Stimulated activated CD4-positive, alpha-beta T cell treated with anti-CD3 and anti-CD28 coated beads, Interleukin-4, amount 100 ng/mL, for 48 hours (primary cell): ENCODE data around the gene DMWD.

Experiments
- DNase-seq, 2 donors: peaks; one replicate each; pipeline ENCODE4 v3.0.0-alpha.2; 2020; ENCODE audit warnings: low read depth in 2 of 2

DMWD gene, protein sequence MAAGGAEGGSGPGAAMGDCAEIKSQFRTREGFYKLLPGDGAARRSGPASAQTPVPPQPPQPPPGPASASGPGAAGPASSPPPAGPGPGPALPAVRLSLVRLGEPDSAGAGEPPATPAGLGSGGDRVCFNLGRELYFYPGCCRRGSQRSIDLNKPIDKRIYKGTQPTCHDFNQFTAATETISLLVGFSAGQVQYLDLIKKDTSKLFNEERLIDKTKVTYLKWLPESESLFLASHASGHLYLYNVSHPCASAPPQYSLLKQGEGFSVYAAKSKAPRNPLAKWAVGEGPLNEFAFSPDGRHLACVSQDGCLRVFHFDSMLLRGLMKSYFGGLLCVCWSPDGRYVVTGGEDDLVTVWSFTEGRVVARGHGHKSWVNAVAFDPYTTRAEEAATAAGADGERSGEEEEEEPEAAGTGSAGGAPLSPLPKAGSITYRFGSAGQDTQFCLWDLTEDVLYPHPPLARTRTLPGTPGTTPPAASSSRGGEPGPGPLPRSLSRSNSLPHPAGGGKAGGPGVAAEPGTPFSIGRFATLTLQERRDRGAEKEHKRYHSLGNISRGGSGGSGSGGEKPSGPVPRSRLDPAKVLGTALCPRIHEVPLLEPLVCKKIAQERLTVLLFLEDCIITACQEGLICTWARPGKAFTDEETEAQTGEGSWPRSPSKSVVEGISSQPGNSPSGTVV

DNA sequence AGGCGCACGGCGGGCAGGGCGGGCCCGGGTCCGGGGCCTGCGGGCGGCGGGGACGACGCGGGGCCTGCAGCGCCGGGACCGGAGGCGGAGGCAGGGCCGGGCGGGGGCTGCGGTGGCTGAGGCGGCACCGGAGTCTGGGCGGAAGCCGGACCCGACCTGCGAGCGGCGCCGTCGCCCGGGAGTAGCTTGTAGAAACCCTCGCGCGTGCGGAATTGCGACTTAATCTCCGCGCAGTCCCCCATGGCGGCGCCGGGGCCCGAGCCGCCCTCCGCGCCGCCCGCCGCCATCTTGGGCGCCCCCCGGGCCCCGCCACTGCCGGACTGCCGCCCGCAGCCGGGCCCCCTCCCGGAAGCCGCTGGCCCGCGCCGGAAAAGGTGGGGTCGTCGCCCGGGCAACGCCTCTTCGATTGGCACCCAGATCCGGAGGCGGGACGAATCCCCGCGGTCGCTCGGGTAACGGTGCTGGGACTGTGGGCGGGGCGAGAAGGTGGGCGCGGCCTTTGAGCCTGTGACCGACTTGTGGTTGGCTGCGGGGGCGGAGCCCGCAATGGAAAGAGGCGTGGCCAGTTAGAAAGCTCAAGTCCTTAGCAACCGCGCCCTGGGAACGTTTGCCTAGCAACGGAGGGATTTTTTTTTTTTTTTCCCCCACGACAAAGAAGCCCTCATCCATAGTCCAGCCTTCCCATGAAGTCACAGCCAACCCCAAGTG lies at the start of gene DMWD:
TSS of gene DMWD (minus strand) at position 376 of the 708 bp plus-strand sequence. CDS start at position 287, 89 bp downstream.
- peak; percentile 100 for DNase-seq

DNA sequence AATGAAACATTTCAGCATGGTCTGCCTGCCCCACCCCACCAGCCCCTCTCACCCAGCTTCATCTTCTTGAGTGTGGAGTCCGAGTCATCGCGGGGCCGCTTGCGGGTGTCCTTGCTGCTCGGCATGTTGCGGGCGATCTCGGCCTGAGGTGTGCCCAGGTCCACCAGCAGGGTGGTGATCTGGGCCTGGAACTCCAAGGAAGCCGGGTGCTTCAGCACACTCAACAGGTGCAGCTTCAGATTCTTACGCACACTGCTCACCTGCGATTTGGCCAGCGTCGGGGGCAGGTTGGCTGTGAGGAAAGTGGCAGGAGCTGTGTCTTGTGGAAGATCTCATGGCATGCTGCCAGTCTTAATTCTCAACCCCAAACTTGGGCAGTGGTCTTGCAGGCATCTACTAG lies 49.6 kb upstream of the DMWD start:
- DNase-seq, result no peak

DNA sequence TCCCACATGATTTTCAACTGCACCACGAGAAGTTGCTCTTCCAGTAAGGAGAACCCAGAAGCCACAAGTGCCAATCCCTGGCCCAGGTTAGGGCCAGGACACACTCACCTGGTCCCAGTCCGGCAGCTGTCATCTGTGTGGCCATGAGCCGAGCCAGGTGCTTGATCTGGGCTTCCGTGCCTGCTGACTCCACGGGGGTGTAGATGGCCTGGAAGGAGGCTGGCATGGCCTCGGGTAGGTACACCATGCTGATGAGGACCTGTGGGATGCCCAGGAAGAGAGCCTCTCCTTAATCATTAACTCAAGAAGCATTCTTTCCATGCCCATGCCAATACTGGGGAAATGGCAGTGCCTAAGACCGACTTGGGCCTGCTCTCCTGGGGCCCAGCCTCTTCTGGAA lies 42.3 kb upstream of the DMWD start:
- DNase-seq, result no peak

GRCh38 chr19:45828945-45829344 lies 36.3 kb upstream of the DMWD start:
- DNase-seq, result no peak

GRCh38 chr19:45828523-45828922 lies 35.9 kb upstream of the DMWD start:
- no peak for DNase-seq

DNA sequence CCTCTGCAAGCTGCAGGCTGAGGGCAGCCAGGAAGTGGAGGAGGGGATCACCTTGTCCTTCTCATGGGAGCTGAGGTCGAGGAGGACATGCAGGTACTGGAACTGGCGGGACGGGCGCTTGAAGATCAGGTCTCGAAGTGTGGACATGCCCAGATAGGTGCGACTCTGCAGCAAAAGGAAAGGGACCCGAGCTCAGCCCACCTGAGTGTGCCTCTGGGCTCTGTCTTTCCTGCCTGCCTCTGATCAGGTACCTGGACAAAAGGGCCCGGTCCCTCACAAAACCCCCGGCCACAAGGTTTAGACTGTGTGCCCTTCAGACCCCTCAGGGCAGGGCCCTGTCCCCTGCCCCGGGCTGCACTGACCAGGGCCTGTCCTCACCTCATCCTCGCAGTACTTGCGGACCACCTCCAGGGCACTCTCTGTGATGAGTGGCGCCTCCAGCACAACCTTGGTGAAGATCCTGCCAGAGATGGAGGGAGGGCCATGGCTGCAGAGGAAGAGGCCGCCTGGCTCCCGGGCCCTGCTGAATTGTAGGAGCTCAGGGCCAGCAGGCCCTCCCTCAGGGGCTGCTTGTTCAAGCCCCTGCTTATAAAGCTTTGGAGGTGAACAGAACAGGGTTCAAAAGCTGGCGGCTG lies 34.9 kb upstream of the DMWD start:
- DNase-seq, result no peak

- DNase-seq, result no peak
Measured at GRCh38 chr19:45826934-45827333, 34.3 kb upstream of the DMWD start.

DNA sequence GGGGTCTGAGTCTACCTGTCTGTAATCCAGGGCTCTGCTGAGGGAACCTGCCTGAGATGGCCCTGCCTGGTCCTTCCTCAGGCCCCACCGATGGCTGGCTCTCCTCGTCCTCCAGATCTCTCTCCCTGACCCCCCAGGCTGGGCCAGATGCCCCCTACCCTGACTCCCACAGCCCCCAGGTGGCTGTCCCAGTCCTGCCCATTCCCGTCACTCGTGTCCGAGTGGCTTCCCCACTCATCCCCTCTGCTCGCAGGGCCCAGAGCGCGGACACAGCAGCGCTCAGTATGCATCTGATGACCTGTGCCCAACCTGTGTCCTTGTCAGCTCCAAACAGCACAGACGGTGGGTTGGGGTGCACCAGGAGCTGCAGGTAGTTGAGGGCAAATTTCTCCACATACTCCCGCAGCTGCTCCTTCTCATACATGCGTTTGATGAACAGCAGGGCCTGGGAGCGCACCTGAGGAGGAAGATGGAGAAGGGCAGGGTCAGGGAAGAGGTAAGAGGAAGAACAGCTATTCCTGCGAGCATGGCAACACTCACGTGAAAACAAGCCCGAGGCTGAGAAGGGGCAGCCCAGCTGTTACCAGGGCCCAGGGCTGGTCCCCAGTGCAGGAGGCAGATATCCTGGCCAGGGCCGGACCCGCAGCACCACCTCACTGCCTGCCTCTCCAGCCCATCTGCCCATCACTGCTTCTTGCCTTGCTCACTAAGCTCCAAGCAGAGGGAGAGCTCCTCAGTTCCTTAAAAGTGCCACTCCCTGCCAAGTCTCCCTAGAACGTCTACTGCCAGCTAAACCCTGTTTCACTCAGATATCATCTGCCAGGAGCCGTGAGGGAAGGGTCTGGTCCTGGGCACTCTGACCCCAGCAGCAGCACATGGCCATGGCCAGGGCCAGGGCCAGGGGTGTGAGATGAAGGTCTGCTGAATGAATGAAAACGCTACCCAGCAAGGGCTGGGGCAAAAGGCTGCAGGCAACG lies 33.6 kb upstream of the DMWD start:
- DNase-seq, result no peak

- DNase-seq, result no peak
Measured at GRCh38 chr19:45825263-45825605, 32.6 kb upstream of the DMWD start.

DNA sequence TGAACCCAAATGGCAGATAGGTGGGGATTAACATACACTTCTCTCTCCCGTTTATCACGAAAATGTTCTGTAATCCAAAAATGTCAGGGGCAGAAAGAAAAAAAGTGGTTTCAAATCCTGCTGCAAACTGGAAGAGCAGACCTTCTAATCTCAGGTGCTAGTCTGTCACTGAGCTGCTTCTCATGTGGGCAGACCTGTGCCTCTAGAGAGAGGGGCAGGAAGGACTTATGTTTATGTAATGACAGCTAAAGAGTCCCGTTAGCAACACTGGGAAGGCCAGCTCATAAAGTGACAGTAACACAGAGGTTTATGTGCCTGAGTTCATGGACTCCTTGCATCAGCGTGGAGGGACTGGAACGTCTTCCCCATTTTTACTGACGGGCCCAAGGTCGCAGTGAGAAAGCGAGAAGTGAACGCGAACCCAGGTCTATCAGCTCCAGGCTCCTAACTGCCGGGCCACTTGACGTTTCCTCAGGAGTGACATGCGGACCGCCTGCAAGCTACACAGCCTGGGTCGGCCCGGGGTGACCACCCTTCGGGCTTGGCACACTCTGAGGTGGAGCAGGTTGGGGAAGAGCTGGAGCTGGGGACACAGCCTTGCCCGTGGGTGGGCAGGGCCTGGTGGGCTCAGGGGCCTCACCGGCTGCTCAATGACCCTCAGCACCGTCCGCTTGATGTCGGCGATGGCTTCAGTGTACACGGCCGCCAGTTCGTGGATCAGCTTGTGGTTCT lies 32.1 kb upstream of the DMWD start:
- DNase-seq, result no peak

DNA sequence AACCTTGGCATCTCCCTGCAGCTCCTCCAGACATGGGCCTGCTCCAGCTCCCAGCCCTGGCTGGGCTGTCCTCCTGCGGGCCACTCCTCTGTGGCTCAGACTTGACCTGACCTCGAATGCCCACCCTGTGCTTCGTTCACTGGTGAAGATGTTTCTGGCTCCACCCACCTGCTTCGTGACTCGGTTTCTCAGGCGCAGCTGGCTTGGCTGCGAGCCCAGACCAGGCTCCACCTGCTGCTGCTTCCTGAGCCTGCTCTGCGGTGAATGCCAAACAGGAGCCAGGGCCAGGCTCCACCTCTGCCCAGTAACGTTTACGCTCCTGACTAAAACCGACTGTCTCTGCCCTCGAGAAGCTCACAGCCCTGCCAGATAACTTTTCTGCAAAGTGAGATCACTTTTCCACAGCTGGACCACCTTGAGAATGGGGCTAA lies 31.4 kb upstream of the DMWD start:
- no peak for DNase-seq

GRCh38 chr19:45823182-45823581 lies 30.5 kb upstream of the DMWD start:
- no peak for DNase-seq

DNA sequence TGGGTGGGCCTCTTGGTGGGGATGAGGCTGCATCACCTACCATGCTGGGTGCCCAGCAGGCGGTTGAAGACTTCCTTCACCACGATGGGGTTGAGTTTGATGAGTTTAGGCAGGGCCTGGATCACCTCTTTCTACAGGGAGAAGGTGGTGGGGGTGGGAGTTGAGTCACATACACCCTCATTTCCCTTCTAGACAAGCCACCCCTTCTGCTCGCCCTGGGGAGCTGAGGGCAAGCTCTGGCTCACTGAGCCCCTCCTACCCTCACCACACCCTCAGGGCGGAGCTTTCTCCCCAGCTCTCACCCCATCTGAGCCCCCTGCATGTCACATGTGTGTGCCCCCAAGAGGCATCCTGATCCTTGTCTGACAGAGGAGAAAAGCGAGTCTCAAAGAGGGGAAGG lies 30.1 kb upstream of the DMWD start:
- DNase-seq, result no peak

GRCh38 chr19:45821570-45821969 lies 28.9 kb upstream of the DMWD start:
- DNase-seq, result no peak

DNA sequence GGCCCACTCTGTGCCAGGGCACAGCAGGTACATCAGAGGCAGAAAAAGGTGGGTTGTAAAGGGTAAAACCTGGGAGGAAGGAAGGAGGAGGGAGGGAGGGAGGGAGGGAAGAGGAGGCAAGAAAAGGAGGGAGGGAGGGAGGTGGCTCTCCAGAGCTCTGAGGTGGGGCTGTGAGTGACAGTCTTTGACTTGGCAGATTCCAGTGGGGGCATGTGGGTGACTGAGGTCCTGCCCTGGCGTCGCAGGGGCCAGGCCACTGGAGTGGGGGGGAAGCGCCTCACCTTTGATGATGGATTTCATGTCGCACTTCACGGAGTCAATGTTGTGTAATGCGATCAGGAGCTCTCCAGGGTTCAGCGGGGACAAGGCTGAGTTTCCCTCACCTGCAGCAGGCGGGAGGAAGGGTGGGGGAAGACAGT lies 28.5 kb upstream of the DMWD start:
- no peak for DNase-seq

DNA sequence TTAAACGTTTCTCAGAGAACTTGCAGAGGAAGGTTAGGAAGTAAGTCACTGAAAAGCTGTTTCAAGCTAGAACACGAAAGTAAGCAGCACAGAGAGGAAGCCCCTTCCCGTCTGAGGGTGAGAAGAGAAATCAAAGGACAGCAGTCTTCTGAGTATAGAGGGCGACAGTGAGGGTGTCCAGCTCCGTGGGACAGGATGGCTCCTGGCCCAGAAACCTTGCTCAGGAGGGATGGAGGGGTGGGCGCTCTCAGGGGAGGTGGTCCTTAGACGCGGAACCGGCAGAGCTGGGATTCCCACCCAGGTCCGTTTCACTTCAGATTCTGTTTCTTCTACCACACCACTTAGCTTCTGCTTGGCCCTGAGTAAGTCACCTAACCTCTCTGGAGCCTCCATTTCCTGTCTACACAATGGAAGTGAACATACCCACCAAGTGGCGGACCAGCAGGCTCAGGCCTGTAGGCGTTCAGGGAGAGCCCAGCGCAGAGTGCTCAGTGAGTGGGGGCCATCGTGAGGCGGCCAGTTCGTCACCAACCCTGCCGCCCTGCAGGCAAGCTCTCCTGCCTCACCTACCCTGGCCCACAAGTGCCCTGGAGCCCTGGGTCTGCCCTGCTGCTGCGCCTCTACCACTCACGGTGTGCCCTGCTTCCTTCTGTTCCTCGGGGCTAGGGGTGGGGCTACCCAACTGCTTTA lies 27.9 kb upstream of the DMWD start:
- no peak for DNase-seq

DNA sequence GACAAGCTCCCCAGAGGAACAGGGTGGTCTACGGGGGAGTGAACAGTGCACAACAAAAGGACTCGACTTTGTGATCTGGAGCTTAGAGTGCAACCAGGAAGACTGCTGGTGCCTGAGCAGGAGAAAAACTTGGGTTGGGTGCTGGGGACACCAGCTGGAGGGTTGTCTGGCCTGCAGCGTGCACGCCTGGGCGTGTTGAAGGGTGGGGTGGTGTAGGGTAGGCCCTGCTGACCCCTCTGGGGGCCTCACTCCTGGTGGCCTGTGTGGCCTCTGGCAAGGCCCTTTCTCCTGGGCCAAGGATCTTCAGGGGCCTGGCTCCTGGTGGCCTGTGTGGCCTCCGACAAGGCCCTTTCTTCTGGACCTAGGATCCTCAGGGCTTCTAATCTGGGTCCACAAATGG lies 27.1 kb upstream of the DMWD start:
- DNase-seq, result no peak

DNA sequence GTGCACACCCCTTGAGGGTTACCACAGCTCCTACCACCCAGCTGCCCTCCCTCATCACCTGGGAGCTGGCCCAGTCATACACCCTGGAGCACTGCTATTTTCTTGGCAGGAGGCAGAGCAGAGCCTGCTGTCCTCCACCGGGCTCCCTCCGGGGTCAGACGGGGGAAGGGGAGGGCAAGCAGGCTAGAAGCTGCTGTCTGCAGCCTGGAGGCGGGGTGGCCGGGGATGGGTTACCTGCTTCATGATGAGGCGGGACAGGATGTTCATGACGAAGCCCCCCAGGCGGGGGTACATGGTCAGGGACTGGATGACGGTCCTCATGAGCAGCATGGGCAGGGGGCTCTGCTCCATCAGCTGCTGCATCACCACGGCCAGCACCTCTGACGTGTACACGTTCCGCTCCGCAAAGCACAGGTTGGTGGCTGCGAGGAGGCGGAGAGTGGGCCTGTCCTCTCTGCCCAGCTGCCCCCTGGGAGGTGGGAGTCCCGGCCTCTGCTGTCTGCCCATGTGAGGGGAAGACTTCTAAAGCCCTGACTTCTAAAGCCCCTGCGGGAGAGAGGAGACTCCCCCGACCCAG lies 25.2 kb upstream of the DMWD start:
- no peak for DNase-seq

GRCh38 chr19:45817010-45817724 lies 24.5 kb upstream of the DMWD start:
- peak; percentile 96 to 99 for DNase-seq
